ENCODE measurements around the gene CACNA1D.

The CACNA1D gene

DNA sequence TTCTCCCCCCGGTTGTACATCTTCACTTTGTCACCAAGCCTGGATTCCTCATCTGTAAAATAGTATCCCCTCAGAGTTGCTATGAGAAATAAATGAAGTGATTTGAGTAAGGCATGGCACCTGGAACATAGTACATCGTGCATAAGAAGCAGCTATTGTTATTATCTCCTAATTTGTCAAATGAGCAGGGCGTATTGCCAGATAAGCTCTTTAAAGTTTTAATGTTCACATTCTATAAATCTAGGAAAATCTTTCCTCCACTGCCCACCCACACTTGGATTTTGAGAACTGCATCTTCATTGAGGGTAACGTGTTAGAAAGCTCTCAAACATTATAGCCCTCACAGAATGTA, 32.3 kb downstream of the CACNA1D start:
- H3K9me3 ChIP-seq (ENCODE audit: low read depth, low read length): no peaks in the 10 kb centered on the region
- H3K36me3 ChIP-seq (ENCODE audit: insufficient read depth, low read length): no peaks in the 10 kb centered on the region
- H3K4me3 ChIP-seq: no peak overlapping the region
- H3K27ac ChIP-seq: no peak overlapping the region
- no peak for TF ChIP-seq FOXP2 (optimal IDR thresholded peaks at IDR 0.05; ENCODE audit: control extremely low read depth, extremely low read length, insufficient read depth)
- H3K9ac ChIP-seq (ENCODE audit: insufficient read length): no peak overlapping the region
- no peak for DNase-seq (ENCODE audit: low read depth, low spot score)

DNA sequence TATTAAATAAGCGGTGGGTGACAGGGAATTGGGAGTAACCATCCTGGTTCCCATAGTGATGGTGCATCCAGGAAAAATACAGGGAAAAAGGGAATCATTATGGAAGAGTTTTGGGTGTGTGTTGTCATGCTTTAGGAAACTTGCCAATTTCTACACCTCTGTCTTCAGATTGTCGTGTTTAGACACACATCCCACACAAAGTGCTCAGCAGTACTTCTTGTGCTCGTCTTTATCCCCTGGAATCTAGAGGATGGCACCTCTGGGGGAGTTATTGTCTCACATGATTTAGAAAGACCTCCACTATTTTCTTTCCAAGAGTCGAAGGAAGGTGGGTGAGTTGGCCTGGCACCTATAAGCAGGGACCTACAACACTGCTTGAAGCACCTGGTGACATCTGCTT, 35.8 kb downstream of the CACNA1D start:
- Histone ChIP-seq H3K9me3 (ENCODE audit: low read depth, low read length) (no peaks in the 10 kb centered on the region), H3K4me3 (no peak overlapping the region), H3K9ac (ENCODE audit: insufficient read length) (no peak overlapping the region), H3K36me3 (ENCODE audit: insufficient read depth, low read length) (no peaks in the 10 kb centered on the region), H3K27ac (no peak overlapping the region)
- no peak for DNase-seq (ENCODE audit: low read depth, low spot score)
- TF ChIP-seq FOXP2 (optimal IDR thresholded peaks at IDR 0.05; ENCODE audit: control extremely low read depth, extremely low read length, insufficient read depth): no peak
- no peak for TF ChIP-seq POLR2AphosphoS5 (IDR thresholded peaks at IDR 0.05; ENCODE audit: borderline replicate concordance, low read depth, low read length)
- TF ChIP-seq EZH2 (IDR thresholded peaks at IDR 0.05): no peak

DNA sequence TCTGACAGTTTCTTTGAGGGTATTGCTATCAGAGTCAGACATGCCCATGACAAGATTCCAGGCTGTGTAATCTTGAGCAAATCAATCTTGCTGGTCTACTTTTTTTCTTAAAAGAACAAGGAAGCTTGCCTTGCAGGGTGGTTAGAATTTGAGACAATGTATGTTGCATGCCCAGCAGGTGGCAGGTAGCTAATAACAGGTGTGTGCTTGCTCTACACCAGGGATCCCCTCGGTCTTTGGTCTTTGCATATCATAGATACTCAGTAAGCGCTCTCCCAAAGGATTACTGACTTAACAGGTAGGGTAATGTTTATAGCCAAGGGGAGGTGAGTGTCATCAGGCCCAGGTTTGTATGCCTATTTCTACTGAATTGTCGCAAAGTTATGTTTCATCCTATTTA, 37.3 kb downstream of the CACNA1D start:
- no peak for DNase-seq (ENCODE audit: low read depth, low spot score)
- H3K4me3 ChIP-seq: no peak overlapping the region
- no peaks in the 10 kb centered on the region for H3K9me3 ChIP-seq (ENCODE audit: low read depth, low read length)
- no peak overlapping the region for H3K9ac ChIP-seq (ENCODE audit: insufficient read length)
- H3K36me3 ChIP-seq (ENCODE audit: insufficient read depth, low read length): no peaks in the 10 kb centered on the region
- TF ChIP-seq POLR2AphosphoS5 (IDR thresholded peaks at IDR 0.05; ENCODE audit: borderline replicate concordance, low read depth, low read length) (no peak), FOXP2 (optimal IDR thresholded peaks at IDR 0.05; ENCODE audit: control extremely low read depth, extremely low read length, insufficient read depth) (no peak), EZH2 (IDR thresholded peaks at IDR 0.05) (no peak)
- H3K27ac ChIP-seq: no peak overlapping the region

DNA sequence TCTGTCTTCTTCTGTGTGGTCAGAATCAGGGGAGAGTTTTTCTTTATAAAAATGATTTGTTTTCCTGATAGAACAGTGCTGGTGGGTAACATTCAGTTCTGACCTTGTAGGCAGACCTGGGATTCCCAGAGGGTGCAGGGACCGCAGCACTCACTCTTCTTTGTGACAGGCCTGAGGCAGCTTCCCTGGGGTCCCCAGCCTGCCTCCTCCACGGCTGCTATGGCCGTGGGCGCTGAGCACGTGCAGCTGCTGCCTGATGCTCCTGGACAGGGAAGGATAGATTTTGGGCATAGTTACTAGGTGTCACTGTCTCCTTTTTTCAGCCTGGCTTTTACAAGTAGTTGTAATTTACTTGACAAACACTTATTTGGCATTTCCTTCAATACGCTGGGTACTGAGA, 39.1 kb downstream of the CACNA1D start:
- H3K9me3 ChIP-seq (ENCODE audit: low read depth, low read length): no peaks in the 10 kb centered on the region
- TF ChIP-seq EZH2 (IDR thresholded peaks at IDR 0.05) (no peak), FOXP2 (optimal IDR thresholded peaks at IDR 0.05; ENCODE audit: control extremely low read depth, extremely low read length, insufficient read depth) (no peak), POLR2AphosphoS5 (IDR thresholded peaks at IDR 0.05; ENCODE audit: borderline replicate concordance, low read depth, low read length) (no peak)

DNA sequence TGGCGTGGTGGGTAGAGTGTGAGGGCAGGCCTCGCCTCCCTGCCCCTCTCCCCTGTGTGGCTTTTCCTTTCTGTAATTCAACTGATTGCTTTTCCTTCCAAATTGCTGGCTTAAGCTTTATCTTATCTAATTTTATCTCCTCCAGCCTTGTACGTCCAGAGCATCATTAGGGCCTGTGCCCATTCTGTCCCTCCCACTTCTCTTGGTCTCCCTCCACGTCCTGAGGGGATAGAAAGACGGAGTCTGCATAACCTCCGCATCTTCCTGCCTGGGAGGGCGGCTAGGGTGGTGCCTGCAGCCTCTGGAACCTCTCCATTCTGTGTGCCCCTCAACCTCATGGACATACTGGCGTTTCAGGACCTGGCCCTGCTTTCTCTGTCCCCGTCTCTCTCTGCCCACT, 39.8 kb downstream of the CACNA1D start:
- DNase-seq (ENCODE audit: low read depth, low spot score): no peak
- no peaks in the 10 kb centered on the region for H3K36me3 ChIP-seq (ENCODE audit: insufficient read depth, low read length)
- no peak overlapping the region for H3K9ac ChIP-seq (ENCODE audit: insufficient read length)
- no peak overlapping the region for H3K4me3 ChIP-seq
- H3K27ac ChIP-seq: no peak overlapping the region
- H3K9me3 ChIP-seq (ENCODE audit: low read depth, low read length): no peaks in the 10 kb centered on the region
- TF ChIP-seq POLR2AphosphoS5 (IDR thresholded peaks at IDR 0.05; ENCODE audit: borderline replicate concordance, low read depth, low read length) (no peak), FOXP2 (optimal IDR thresholded peaks at IDR 0.05; ENCODE audit: control extremely low read depth, extremely low read length, insufficient read depth) (no peak), EZH2 (IDR thresholded peaks at IDR 0.05) (no peak)

More for the DNA sequence above, 39.1 kb downstream of the CACNA1D start:
- Histone ChIP-seq H3K36me3 (ENCODE audit: insufficient read depth, low read length) (no peaks in the 10 kb centered on the region), H3K9ac (ENCODE audit: insufficient read length) (no peak overlapping the region), H3K27ac (no peak overlapping the region), H3K4me3 (no peak overlapping the region)
- no peak for DNase-seq (ENCODE audit: low read depth, low spot score)

DNA sequence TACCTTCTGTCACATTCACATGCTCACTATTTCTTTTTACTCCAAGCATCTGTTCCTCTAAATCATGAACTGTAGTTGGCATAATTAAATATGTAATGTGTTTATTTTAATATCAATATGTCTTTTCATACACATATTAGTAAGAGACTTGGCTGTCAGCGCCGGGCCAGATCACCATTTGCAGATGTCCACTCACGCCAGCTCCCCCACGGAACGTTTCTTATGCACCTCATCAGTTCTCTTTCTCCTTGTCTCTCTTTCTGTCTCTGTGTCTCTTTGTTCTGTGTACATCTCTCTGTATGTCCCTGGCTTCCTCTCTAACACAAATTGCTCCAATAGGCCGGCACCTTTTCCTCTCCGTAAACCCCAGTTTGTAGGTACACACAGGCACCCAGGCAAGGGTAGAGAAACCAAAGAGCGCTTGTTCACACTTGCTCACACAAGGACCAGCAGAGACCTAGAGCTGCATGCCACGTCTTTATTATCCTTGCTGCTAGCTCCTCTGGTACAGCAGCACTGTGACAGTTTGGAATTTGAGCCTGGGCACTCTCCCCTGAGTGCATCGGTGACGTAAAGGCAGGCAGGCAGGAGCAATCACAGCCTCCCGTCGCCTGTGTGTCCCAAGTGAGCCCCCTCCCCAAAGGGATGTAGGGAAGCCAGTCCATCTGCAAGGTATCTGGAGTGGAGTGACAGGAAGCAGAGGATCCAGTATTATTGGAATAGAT, 40.4 kb downstream of the CACNA1D start:
- Histone ChIP-seq H3K36me3 (ENCODE audit: insufficient read depth, low read length) (no peaks in the 10 kb centered on the region), H3K9ac (ENCODE audit: insufficient read length) (no peak overlapping the region), H3K27ac (no peak overlapping the region), H3K9me3 (ENCODE audit: low read depth, low read length) (no peaks in the 10 kb centered on the region), H3K4me3 (no peak overlapping the region)
- no peak for TF ChIP-seq EZH2 (IDR thresholded peaks at IDR 0.05)
- TF ChIP-seq POLR2AphosphoS5 (IDR thresholded peaks at IDR 0.05; ENCODE audit: borderline replicate concordance, low read depth, low read length): no peak
- no peak for TF ChIP-seq FOXP2 (optimal IDR thresholded peaks at IDR 0.05; ENCODE audit: control extremely low read depth, extremely low read length, insufficient read depth)
- no peak for DNase-seq (ENCODE audit: low read depth, low spot score)

DNA sequence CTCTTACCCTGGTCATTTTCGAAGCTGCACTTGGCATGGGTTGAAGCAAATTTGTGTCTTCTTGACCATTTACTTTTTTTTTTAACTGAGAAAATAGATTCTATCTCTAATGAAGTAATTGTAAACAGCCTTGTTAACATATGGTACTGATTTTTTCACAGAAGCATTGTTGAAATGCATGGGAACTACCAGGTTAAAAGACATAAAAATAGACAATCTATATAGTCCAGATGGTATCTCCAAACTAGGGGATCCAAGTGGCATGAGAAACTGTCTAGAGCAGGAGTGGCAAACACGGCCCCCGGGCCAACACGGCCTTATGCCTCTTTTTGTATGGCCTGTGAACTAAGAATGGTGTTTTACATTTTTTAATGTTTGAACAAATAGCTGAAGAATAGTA, 41.9 kb downstream of the CACNA1D start:
- no peaks in the 10 kb centered on the region for H3K9me3 ChIP-seq (ENCODE audit: low read depth, low read length)
- H3K27ac ChIP-seq: no peak overlapping the region
- no peak for DNase-seq (ENCODE audit: low read depth, low spot score)
- H3K9ac ChIP-seq (ENCODE audit: insufficient read length): no peak overlapping the region
- no peak for TF ChIP-seq FOXP2 (optimal IDR thresholded peaks at IDR 0.05; ENCODE audit: control extremely low read depth, extremely low read length, insufficient read depth)
- no peak for TF ChIP-seq EZH2 (IDR thresholded peaks at IDR 0.05)
- TF ChIP-seq POLR2AphosphoS5 (IDR thresholded peaks at IDR 0.05; ENCODE audit: borderline replicate concordance, low read depth, low read length): no peak
- no peak overlapping the region for H3K4me3 ChIP-seq
- no peaks in the 10 kb centered on the region for H3K36me3 ChIP-seq (ENCODE audit: insufficient read depth, low read length)

DNA sequence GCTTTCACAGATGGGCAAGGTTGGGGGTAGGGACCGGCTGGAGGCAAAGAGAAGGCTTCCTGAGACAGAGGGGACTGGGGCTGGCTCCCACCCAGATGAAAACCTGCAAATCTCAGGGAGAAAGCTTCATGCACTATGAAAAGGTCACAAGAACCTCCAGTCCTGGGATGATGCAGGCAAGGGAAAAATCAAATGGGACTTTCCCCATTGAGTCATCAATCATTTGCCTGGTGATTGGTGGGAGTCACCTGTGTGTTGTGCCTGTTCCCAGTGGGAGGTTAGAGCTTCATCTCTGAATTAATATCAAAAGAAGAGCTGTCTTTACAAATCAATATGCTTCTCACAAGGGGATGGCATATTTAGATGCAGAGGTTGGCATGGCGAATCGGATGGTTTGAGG, 49.9 kb downstream of the CACNA1D start:
- Histone ChIP-seq H3K36me3 (ENCODE audit: insufficient read depth, low read length) (no peaks in the 10 kb centered on the region), H3K9ac (ENCODE audit: insufficient read length) (no peak overlapping the region), H3K9me3 (ENCODE audit: low read depth, low read length) (no peaks in the 10 kb centered on the region), H3K4me3 (no peak overlapping the region), H3K27ac (no peak overlapping the region)
- no peak for DNase-seq (ENCODE audit: low read depth, low spot score)
- TF ChIP-seq EZH2 (IDR thresholded peaks at IDR 0.05): no peak
- TF ChIP-seq POLR2AphosphoS5 (IDR thresholded peaks at IDR 0.05; ENCODE audit: borderline replicate concordance, low read depth, low read length): no peak
- TF ChIP-seq FOXP2 (optimal IDR thresholded peaks at IDR 0.05; ENCODE audit: control extremely low read depth, extremely low read length, insufficient read depth): no peak
